Stimulated activated CD4-positive, alpha-beta T cell treated with anti-CD3 and anti-CD28 coated beads, Interleukin-12 subunit alpha, Interleukin-12 subunit beta, amount 100 ng/mL, for 48 hours (primary cell): Measurements from ENCODE around the gene PNPLA6.

Source experiments
- DNase-seq, 3 donors: peaks; one replicate each; pipeline ENCODE4 v3.0.0-alpha.2; 2020; ENCODE audit warnings: low read depth in 2 of 3, low spot score in 1 of 3

PNPLA6 gene

DNA sequence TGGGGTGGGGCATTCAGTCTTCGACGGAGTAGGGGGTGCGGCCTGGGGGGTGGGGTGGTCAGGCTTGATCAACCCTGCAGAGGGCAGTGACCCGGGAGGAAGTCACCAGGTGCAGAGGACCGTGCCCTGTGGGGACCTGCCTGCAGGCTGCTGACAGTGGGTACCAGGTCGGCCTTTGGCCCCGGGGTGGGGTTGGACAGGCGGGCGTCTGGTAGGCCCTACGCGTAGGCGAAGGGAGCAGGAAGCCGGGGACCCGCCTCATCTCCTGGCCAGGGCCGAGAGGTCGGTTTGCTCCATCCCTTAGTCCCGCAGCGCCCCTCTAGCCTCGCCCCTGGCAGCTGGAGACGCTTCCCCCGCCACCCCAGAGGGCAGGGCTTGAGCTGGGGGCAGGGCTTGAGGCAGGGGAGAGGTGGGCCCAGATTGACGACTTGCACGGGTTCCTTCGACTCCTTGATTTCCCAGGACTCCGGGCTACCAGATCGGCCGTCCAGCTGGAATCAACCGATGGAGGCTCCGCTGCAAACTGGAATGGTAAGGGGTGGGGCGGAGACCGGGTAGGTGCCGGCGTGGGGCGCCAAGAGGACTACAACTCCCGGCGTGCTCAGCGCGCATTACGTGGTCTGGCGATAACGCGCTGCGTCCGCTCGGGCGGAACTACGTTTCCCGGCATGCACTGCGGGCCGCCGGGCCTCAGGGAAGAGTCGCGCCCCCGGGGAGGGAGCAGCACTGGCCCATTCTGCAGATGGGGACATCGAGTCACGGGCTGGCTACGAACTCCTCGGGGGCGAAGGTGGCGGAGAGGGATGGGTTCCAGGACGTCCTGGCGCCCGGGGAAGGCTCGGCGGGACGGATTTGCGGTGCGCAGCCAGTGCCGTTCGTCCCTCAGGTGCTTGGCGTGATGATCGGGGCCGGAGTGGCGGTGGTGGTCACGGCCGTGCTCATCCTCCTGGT, at the start of gene PNPLA6:
Gene PNPLA6, plus strand, starts transcription at position 671 of the 951 bp plus-strand sequence. Its CDS starts 72 bp downstream, at position 743.
- peak; percentile 87 to 92 (median 89) for DNase-seq

DNA sequence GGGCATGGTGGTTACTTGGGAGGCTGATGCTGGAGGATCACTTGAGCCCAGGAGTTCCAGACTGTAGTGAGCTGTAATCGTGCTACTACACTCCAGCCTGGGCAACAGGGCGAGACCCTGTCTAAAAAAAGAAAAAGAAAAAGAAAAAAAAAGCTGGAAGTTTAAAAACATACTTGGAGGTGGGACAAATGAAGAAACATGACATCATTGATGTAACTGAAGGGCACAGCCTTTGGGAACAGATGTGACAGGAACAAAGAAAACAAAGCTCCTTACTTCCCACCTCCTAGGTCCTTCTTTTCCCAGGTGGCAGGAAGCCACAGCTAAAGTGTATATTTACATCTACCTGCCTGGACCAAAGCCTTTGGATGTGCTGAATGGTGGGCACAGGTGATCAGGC, 48.6 kb upstream of the PNPLA6 start:
- DNase-seq = no peak

DNA sequence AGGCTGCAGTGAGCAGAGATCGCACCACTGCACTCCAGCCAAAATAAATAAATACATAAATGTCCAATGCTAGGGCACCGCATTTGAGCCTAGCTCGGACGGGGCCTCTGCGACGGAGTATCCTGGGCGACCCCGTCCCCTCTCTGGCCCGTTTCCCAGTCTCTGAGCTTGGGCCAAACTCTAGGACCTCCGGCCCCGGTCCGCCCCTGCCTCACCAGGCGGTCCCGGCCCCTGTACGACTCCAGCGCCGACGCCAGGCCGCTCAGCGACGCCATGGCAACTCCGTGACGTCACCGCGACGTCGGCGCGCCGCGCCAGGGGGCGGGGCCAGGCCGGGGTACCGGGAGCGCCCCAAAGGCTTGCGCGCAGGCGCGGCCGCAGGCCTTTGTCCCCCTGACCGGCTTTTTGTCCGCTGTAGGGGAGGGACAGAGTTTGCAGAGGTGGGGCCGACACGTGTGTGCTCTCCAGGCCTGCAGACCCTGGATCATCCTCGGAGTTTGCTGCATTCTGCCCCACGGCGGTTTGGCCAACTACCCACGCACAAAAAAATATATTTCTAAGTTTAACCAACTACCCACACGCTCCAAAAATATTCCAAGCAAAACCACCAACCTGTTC, 46.7 kb upstream of the PNPLA6 start, which contains the start of gene PEX11G:
Gene PEX11G, minus strand, starts transcription at position 300 of the 618 bp plus-strand sequence. Its CDS starts 25 bp downstream, at position 275.
- DNase-seq = peak; percentile 81 to 90 (median 88)

DNA sequence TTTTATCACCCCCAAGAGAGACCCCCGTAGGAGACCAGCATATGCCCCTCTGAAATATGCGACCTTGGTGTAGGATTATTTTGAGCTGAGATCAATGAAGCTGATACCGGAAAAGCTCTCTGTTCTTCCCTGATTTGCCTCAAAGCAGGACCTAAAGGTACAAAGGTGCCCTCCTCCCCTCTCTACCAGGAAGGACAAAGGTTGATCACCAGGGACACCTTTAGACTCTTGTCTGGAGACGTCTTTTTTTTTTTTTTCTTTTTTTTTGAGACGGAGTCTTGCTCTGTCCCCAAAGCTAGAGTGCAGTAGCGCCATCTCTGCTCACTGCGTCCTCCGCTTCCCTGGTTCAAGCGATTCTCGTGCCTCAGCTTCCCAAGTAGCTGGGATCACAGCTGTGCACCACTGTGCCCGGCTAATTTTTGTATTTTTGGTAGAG, 45.9 kb upstream of the PNPLA6 start:
- DNase-seq = no peak

DNA sequence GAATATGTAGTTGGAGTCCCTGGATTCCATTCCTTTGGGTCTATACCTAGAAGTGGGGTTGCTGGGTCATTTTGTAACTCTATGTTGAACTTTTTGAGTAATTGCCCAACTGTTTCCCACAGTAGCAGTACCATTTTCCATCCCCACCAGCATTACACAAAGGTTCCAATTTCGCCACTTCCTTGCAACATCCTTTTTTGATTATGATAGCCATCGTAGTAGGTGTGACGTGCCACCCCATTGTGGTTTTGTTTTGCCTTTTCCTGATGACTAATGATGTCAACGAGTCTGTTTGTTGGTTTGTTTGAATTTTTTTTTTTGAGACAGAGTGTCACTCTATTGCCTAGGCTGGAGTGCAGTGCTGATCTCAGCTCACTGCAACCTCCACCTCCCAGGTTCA, 43.4 kb upstream of the PNPLA6 start:
- DNase-seq = peak in 2 of 3 donors; percentile 54 to 63

DNA sequence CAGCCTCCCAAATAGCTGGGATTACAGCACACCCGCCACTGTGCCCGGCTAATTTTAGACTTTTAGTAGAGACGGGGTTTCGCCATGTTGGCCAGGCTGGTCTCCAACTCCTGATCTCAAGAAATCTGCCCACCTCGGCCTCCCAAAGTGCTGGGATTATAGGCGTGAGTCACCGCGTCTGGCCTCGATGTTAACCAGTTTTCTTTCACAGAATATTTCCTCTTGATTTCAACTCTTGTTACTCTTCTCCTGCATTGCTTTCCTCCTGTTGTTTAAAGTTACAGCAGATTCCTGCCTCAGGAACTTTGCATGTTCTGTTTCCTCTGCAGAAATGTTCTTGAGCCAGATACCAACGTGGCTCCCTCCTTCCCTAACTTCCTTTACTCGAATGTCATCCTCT, 43.0 kb upstream of the PNPLA6 start:
- DNase-seq = no peak

DNA sequence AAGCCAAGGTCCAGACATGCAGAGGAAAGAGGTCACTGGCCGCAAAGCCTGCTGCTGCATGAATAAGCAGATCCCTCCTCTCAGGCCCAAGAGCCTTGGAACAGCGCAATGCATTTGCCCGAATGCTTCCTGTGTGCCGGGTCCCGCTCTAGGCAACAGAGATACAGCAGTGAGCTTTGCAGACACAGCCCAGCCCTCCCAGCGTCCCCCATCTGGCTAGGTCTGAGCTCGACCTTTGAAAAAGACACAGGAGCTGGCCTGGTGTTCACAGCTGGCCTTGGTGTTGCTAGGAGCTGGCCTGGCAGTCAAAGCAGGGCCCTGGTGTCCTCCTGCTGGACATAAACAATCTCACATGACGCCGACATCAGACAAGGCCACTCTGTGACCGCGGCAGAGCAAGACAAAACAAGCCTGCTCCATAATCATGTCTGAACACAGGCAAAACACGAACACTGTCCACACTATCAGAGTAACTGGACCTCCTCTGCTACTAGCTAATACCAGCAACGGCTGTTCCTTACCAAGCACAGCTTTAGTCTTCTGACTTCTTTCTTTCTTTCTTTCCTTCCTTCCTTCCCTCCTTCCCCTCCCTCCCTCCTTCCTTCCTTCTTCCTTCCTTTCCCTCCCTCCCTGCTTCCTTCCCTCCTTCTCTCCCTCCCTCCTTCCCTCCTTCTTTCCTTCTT, 41.0 kb upstream of the PNPLA6 start:
- DNase-seq = no peak

DNA sequence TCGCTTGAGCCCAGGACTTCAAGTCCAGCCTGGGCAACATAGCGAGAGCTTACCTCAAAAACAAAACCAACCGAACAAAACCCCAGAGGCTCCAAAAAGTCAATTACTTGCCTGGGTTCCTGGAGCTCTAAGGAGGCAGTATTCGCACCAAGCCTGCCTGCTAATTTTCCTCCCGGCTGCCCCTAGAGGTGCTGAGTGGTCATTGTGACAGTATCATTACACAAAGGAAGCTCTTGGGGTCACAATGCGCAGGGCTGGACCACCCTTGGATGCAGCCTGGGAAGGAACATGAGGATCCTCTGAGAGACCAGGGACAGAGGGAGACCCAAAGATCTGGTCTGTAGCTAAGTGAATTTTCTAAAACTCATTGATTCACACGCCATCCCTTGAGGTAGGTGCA, 38.2 kb upstream of the PNPLA6 start:
- DNase-seq = no peak

DNA sequence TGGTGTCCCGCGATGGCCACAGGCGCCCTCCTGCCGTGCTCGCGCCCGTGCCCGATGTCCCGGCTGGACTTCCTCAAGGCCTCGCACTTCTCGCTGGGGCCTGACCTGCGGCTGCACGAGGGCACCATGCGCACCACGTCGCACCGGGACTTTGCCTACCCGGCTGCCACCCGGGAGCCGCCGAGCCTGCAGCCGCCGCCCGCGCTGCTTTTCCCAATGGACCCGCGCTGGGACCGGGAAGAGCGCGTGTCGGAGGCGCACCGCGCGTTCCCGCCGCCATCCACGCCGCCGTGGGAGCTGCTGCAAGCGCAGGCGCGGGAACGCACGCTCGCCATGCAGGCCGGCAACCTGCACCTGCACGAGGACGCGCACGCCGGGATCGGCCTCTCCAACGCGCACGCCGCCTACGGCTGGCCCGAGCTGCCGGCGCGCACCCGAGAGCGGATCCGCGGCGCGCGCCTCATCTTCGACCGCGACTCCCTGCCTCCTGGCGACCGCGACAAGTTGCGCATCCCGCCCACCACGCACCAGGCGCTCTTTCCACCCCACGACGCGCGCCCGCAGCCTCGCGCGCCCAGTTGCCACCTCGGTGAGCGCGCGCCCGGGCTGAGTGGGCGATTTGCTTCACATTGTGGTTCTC, 34.6 kb upstream of the PNPLA6 start:
- DNase-seq = peak in 2 of 3 donors; percentile 49 to 54

DNA sequence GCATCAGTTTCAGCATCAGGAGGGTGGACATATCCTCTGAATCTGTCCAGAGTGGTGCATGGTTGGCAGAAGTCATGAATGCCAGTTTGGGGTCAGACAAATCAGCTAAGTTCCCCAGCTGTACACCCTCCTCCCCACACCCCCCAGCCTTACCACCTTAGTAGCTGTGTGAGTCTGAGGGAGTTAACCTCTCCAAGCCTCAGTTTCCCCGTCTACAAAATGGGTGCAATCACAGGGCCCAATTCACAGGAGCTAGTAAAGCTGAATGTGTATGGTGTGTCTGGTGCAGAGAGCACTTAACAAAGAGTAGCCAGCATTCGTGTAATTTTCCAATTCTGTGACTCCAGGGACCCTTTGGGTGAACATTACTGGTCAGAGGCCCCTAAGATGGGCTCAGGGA, 33.0 kb upstream of the PNPLA6 start:
- DNase-seq = no peak

DNA sequence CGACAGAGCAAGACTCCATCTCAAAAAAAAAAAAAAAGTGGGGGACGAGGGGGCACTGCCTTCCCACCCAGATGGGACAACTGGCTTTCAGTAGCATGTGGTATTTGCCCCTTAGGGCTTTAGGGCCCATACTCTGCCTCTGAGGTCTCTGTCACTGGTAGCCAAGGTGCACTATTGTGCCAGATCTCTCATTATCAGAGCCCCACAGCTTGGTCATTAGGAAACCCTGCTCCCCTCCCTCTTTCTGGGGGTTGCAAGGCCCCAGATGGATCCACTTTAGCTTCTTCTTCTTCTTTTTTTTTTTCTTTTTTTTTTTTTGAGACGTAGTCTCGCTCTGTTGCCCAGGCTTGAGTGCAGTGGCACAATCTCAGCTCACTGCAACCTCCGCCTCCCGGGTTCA, 30.8 kb upstream of the PNPLA6 start:
- DNase-seq = no peak

DNA sequence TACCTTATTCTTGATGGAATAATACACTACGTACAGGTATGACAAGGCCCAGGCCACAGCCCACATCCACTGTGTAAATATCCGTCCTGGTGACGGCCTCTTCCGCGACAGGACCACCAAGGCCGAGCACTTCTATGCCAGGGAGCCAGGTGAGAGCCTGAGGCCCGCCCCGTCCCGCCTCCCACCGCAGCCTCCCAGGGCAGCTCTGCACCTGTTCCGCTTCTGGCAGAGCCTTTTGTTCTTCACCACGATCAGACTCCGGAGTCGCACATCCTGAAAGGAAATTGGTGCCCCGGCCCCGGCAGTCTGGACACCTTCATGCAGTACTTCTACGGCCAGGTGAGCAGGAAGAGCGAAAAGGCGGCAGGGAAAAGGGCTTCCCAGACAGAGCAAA, 30.2 kb upstream of the PNPLA6 start:
- DNase-seq = no peak

DNA sequence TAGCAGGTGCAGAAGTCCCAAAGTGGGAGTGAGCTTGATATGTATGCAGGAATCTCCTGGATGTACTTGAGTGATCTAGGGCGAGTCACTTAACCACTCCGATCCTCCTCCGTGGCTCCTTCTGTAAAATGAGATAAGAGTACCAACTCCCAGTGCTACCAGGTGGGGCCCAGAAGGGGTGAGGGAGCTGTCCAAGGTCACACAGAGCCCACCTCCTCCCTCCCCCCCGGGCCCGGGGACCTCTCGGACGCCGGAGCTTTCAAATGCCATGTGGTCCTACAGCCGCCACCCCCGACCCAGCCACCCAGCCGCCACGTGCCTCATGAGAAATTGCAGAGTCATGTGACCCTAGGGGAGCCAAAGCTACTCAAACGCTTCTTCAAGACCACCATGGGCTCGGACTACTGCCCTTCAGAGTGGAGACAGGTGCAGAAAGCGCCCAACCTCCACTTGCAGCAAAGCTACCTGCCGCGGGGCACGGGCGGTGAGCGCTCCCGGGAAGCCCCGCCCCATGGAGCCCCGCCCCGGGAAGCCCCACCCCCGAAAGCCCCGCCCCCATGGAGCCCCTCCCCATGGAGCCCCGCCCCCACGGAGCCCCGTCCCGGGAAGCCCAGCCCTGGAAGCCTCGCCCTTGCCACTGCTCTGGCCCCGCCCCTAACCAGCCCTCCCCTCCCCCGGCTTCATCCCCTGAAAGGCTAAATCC, 29.7 kb upstream of the PNPLA6 start:
- DNase-seq = no peak

DNA sequence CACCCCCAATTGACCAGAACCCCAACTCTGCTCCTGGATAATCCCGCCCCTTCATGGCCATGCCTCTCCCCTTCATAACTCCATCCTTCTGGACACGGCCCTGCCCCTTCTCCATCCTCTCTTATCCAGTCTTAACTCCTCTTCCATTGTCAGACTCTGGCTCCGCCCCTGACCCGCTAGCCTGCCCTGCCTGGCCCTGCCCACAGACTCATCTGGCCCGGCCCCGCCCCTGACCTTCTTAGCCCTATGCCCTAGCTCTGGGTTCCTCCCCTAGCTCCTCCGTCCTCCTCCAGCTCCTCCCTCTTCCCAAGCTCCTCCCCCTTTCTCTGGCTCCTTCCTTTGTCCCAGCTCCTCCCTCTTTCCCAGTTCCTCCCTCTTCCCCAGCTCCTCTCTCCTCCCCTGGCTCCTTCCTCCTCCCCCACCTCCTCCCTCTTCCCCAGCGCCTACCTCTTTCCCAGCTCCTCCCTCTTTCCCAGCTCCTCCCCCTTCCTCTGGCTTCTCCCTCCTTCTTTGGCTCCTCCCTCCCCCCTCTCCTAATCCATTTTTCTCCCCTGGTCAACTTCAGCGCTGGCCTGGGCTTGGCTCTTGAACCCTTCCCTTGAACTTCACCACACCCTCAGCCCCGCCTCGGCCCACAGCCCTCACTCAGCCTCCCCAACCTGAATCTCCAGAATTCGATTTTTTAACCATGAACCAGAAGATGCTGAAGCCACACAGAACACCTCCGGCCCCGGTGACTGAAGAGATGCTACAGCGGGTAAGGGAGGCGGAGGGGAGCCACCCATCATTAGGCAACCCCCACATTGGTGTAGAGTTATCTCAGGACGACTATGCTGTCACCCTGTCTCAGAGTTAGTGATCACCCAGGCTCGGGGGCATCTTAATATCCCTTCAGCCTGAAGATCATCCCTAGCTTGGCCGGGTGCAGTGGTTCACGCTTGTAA, 28.9 kb upstream of the PNPLA6 start:
- DNase-seq = peak in 2 of 3 donors; percentile 45 to 67

DNA sequence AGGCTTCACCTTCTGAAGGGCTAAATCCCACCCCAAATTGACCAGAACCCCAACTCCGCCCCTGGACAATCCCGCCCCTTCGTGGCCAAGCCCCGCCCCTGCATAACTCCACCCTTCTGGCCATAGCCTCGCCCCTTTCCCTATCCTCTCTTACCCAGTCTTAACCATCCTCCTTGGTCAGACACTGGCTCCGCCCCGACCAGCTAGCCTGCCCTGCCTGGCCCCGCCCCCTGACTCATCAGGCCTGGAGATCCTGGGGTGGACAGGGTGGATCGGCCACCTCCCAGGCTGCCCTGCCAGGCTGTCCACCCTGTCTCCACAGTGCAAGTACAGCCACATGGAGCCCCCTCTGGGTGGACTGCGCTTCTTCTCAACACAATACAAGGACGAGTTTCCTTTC, 27.6 kb upstream of the PNPLA6 start:
- DNase-seq = no peak

DNA sequence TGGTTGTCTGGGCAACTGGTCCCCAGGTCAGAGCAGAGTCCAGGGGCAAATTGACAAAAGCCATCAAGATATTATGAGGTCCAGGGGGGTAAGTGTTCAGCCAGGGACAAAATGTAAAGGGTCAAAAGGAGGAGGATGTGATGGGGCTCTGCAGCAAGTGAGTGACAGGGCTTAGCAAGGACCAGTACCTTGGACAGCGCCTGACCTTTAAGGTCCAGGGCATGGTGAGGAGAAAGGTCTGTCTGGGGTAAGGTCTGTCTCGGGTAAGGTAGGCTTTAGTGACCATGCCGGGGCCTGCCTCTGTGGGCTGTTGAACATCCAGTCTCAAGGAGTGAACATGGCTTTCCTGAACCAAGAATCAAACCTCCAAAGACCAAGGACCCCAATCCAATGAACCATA, 25.9 kb upstream of the PNPLA6 start:
- no peak for DNase-seq

DNA sequence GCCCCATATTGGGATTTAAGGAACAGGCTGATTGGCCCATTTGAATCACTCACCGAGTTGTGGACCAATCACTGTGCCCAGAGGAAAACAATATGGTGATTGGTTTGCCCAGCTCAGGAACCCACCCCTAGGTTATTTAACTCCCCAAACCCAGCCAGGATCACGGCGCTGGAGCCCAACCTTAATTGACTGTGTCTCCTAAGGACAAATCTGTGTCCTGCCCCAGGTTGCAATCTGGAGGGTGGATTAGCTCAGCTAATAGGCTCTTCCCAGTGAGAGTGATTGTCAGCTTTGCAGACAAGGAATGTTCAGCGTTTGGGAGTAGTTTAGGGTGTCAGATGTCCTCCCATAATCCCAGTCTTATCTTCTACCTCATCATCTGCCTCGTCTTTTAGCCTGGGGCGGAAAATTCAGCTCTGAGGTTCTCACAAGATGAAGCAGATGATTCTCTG, 23.1 kb upstream of the PNPLA6 start:
- no peak for DNase-seq

DNA sequence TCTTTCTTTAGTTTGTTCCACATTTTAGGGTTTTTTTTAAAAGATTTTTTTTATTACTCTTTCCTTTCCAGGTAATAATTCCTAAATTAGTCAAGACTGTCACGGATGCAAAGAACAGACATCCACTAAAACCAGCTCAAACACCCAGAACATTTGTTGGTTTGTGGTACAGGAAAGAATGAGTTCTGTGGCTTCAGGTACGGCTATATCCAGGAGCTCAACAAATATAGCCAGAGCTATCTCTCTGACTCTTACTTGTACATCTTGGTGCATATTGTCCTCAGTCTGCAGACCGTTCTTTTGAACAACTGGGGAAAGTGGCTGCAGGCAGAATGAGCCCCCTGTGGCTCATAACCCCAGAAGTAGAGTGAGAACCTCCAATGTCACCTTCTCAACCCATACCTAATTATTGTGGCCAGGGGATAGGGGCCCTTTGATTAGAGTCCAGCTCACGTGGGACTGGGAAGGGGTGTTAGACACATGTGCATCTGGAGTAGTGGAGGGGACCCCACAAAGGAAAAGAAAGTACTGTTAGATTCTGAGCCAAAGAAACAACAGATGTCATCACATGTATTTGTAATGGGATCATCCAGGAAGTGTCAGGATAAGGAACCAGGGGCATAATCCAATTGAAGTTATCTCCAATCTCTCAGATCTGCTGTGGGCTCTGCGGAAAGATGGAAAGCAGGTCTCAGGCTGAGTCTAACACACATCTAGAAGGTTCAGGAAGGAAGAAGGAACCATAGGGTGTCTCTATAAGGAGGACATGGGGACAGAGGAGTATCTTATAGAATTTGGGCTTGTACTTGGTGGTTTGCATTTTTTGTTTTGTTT, 21.5 kb upstream of the PNPLA6 start:
- DNase-seq = no peak
